ENCODE measurements around the gene JMJD8. TPM values are rescaled to one million over a fixed set of nuclear protein-coding genes. Genes with fewer than 3 reads are reported as not detected.

Gene JMJD8
- total and polyA plus RNA-seq, 9 of the 15 experiments (the other 6 are each of a cell fraction or from before 2014, with no cell fraction given) = 1.2 to 50.6 (median 29.3) TPM

DNA sequence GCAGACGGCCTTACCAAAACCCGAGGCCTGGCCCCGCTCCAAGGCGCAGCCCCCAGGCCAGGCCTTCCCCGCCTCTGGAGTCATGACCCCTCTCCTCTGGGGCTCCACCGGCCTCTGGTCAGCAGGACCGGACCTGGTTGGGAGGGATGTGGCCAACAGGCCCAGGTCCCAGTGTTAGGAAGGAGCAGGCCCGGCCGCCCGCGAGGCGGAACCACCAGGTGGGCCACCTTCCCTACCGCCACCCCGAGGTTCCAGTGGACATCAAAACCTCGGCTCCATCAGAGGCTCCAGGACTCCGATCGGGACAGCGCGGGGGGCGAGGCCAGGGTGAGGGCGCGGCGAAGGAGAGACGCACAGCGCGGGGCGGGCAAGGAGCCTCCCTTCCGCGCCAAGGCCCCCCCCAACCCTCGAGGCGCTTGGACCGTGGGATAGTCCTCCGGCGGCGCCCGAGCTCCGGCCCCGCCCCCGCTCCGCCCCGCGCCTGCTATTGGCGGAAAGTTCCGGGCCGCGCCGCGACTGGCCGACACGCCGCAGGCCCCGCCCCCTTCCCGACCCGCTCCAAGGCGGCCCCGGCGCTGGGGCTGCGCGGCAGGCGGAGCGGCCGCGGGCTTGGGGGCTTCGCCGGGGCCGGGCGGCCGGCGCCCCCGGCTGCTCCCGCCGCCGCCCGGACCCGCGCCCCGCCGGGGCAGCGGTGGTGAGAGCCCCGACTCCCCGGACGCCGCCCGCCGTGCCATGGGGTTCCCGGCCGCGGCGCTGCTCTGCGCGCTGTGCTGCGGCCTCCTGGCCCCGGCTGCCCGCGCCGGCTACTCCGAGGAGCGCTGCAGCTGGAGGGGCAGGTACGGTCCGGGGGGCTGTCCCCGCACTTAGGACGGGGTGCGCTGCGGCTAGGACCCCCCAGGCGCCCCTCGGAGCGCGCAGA is 30.7 kb upstream of the JMJD8 start, which contains the start of gene METRN (continued):
- TF ChIP-seq RBM25 (IDR thresholded peaks at IDR 0.05; ENCODE audit: low read depth, low read length, severe bottlenecking) = peak; percentile 95
- TF ChIP-seq ZNF354B (CRISPR knock-in tag; IDR thresholded peaks at IDR 0.05) = no peak
- TF ChIP-seq, protein P1, sequence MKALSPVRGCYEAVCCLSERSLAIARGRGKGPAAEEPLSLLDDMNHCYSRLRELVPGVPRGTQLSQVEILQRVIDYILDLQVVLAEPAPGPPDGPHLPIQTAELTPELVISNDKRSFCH (CRISPR knock-in tag; IDR thresholded peaks at IDR 0.05) = no peak
- TF ChIP-seq, protein P1 (tag; IDR thresholded peaks at IDR 0.05) = no peak
- TF ChIP-seq ZNF764 (CRISPR knock-in tag; IDR thresholded peaks at IDR 0.05; ENCODE audit: low read depth) = no peak
- peak; percentile 60 for TF ChIP-seq PCBP1 (IDR thresholded peaks at IDR 0.05; ENCODE audit: low read depth, low read length, poor library complexity, severe bottlenecking)
- no peak for TF ChIP-seq SMARCC2 (IDR thresholded peaks at IDR 0.05; ENCODE audit: low read depth)
- no peak for TF ChIP-seq ZFP30 (CRISPR knock-in tag; IDR thresholded peaks at IDR 0.05; ENCODE audit: borderline replicate concordance)
- TF ChIP-seq STAG1 (CRISPR knock-in tag; IDR thresholded peaks at IDR 0.05; ENCODE audit: borderline replicate concordance) = no peak
- no peak for TF ChIP-seq ZNF408 (CRISPR knock-in tag; IDR thresholded peaks at IDR 0.05; ENCODE audit: low read depth)
- TF ChIP-seq, protein P2, sequence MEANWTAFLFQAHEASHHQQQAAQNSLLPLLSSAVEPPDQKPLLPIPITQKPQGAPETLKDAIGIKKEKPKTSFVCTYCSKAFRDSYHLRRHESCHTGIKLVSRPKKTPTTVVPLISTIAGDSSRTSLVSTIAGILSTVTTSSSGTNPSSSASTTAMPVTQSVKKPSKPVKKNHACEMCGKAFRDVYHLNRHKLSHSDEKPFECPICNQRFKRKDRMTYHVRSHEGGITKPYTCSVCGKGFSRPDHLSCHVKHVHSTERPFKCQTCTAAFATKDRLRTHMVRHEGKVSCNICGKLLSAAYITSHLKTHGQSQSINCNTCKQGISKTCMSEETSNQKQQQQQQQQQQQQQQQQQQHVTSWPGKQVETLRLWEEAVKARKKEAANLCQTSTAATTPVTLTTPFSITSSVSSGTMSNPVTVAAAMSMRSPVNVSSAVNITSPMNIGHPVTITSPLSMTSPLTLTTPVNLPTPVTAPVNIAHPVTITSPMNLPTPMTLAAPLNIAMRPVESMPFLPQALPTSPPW (CRISPR knock-in tag; IDR thresholded peaks at IDR 0.05) = peak; percentile 57
- no peak for TF ChIP-seq GATAD2B (IDR thresholded peaks at IDR 0.05; ENCODE audit: borderline replicate concordance)
- TF ChIP-seq EP300 (IDR thresholded peaks at IDR 0.05; ENCODE audit: low read length) = no peak
- TF ChIP-seq, protein P3, sequence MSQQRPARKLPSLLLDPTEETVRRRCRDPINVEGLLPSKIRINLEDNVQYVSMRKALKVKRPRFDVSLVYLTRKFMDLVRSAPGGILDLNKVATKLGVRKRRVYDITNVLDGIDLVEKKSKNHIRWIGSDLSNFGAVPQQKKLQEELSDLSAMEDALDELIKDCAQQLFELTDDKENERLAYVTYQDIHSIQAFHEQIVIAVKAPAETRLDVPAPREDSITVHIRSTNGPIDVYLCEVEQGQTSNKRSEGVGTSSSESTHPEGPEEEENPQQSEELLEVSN (IDR thresholded peaks at IDR 0.05; ENCODE audit: borderline replicate concordance in 1 of 2, extremely low read depth in 1 of 2, insufficient read depth in 1 of 2, insufficient read length in 1 of 2, low read depth in 1 of 2, low read length in 1 of 2, poor library complexity in 1 of 2, severe bottlenecking in 1 of 2) = peak; percentile 84 to 91
- no peak for TF ChIP-seq LEF1 (IDR thresholded peaks at IDR 0.05)
- TF ChIP-seq POLR2G (IDR thresholded peaks at IDR 0.05; ENCODE audit: low read depth, low read length) = peak; percentile 71
- no peak for TF ChIP-seq MIER1 (IDR thresholded peaks at IDR 0.05; ENCODE audit: low read depth)
- TF ChIP-seq, protein P4, sequence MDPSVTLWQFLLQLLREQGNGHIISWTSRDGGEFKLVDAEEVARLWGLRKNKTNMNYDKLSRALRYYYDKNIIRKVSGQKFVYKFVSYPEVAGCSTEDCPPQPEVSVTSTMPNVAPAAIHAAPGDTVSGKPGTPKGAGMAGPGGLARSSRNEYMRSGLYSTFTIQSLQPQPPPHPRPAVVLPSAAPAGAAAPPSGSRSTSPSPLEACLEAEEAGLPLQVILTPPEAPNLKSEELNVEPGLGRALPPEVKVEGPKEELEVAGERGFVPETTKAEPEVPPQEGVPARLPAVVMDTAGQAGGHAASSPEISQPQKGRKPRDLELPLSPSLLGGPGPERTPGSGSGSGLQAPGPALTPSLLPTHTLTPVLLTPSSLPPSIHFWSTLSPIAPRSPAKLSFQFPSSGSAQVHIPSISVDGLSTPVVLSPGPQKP (CRISPR knock-in tag; IDR thresholded peaks at IDR 0.05) = no peak
- no peak for TF ChIP-seq TAL1 (IDR thresholded peaks at IDR 0.05)
- TF ChIP-seq ZNF431 (CRISPR knock-in tag; IDR thresholded peaks at IDR 0.05) = no peak
- TF ChIP-seq EP400 (IDR thresholded peaks at IDR 0.05) = no peak
- TF ChIP-seq KAT7 (CRISPR knock-in tag; IDR thresholded peaks at IDR 0.05; ENCODE audit: borderline replicate concordance) = no peak
- TF ChIP-seq, protein P5, sequence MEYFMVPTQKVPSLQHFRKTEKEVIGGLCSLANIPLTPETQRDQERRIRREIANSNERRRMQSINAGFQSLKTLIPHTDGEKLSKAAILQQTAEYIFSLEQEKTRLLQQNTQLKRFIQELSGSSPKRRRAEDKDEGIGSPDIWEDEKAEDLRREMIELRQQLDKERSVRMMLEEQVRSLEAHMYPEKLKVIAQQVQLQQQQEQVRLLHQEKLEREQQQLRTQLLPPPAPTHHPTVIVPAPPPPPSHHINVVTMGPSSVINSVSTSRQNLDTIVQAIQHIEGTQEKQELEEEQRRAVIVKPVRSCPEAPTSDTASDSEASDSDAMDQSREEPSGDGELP (CRISPR knock-in tag; IDR thresholded peaks at IDR 0.05; ENCODE audit: borderline replicate concordance) = peak; percentile 17; the same call in 1 of the 2 replicates

Measured in K562 (cell line).